ENCODE results near the gene BCL2A1.
"Not testable (repeated sequence)": the region's sequence is repeated elsewhere in the genome, so short reads cannot be mapped to it uniquely, and the experiment has no call there.

BCL2A1 gene

DNA sequence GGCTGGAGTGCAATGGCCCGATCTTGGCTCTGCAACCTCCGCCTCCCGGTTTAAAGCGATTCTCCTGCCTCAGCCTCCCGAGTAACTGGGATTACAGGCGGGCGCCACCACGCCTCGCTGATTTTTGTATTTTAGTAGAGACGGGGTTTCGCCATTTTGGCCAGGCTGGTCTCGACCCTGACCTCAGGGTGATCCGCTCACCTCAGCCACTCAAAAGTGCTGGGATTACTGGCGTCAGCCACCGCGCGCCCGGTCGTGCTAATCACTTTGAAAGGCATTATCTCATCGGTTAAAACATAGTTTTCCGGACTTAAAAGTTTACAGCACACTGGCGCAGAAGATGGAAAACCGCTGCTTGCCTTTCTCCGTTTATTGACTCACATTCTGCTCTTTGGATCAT is 46.6 kb downstream of the BCL2A1 start:
- H3K27ac ChIP-seq (ENCODE audit: low read depth, low read length), result no peak overlapping the region

DNA sequence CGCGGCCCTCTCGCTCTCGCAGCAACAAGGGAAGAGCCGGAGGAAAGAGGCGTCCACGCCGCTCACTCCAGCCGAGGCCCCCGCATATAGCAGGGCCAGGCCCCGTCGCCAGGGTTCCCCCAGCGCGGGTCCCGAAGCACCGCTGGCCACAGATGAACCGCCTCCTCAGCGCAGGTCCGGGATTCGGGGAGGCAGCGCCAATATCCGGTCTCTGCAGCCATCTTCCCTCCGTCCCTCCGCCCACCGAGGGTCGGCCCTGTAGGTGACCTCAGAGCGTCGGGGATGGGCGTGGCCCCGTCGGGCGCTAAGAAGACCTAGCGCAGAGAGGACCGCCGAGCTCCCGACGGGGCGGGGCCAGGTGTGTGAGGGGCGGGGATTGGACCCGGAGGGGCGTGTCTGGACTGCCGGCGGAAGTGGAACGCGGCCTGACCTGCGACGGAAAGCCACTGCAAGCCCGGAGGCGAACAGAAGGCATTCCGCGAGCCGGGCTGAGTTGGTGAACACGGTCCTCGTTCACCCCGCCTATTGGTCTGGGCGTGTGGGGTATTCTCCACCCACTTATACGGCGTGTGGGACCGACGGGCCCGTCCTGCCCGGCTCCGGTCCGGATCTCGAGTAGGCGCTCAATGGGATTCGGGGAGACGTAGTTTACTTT is 47.4 kb downstream of the BCL2A1 start:
- peaks cover 2% of the 10 kb centered on the region for H3K4me1 ChIP-seq (ENCODE audit: control insufficient read depth, insufficient read depth, low read length)
- H3K9ac ChIP-seq (ENCODE audit: low read length), result peak overlapping the region; percentile 77

More for the DNA sequence above, 46.6 kb downstream of the BCL2A1 start:
- Histone ChIP-seq H3K4me1 (ENCODE audit: control insufficient read depth, insufficient read depth, low read length) (peaks cover 2% of the 10 kb centered on the region), H3K36me3 (ENCODE audit: control insufficient read depth, insufficient read depth, low read length) (peaks cover 6% of the 10 kb centered on the region), H3K9ac (ENCODE audit: low read length) (no peak overlapping the region), H3K27me3 (ENCODE audit: control insufficient read depth, insufficient read depth, low read length) (no peaks in the 10 kb centered on the region), H3K4me3 (ENCODE audit: low read length) (peak overlapping the region; percentile 79)

DNA sequence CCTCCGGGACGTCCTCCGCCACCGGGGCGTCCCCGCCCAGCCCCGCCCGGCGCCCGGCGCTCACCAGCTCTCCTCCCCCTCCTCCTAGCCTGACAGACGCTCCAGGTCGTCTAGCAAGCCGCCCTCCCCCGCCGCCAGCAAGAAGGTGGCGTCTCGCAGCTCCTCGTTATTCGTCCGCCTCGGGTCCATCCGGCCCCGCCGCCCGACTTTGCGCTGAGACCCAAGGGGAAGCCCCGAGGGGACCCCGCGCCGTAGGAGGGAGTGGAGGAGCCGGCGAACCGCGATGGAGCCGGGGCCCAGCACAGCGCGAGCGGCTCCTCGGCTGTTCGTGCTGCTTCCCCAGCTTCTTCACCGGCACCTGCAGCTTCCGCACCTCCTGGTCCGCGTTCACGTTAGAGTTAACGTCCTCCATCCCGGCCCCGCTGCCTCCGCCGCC is 47.9 kb downstream of the BCL2A1 start:
- Histone ChIP-seq H3K27me3 (ENCODE audit: control insufficient read depth, insufficient read depth, low read length) (no peaks in the 10 kb centered on the region), H3K4me3 (ENCODE audit: low read length) (peak overlapping the region; percentile 79), H3K9ac (ENCODE audit: low read length) (peak overlapping the region; percentile 77), H3K36me3 (ENCODE audit: control insufficient read depth, insufficient read depth, low read length) (peaks cover 6% of the 10 kb centered on the region), H3K27ac (ENCODE audit: low read depth, low read length) (peak overlapping the region; percentile 92), H3K4me1 (ENCODE audit: control insufficient read depth, insufficient read depth, low read length) (peaks cover 2% of the 10 kb centered on the region)

More for the DNA sequence above, 47.4 kb downstream of the BCL2A1 start:
- Histone ChIP-seq H3K36me3 (ENCODE audit: control insufficient read depth, insufficient read depth, low read length) (peaks cover 6% of the 10 kb centered on the region), H3K27ac (ENCODE audit: low read depth, low read length) (peak overlapping the region; percentile 92), H3K4me3 (ENCODE audit: low read length) (peak overlapping the region; percentile 79), H3K27me3 (ENCODE audit: control insufficient read depth, insufficient read depth, low read length) (no peaks in the 10 kb centered on the region)

DNA sequence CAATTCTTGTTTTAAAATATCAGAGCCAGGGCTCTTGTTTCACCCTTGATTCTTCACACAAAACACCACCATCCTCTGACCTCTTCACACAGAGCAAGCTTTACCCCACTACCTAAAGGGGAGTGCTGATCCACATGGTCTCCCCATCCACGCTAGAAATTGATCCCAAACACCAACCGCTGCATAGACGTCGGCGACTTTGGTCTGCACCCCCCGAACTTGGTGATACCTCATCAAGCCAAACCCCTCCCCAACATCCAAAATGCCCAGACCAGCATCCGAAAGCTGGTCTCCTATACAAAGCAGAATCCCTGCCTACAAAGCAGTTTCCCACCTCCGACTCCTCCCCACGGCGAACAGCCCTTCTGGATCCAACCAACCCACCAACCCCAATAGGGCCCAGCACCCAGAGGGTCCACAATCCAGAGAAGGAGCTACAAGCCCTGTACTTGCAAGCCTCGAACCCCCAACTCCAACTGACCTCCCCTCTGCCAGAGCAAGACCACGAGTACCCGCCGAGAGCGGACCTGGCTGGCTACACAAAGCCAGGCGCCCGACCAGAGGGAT is 48.4 kb downstream of the BCL2A1 start:
- Histone ChIP-seq H3K27me3 (ENCODE audit: control insufficient read depth, insufficient read depth, low read length) (no peaks in the 10 kb centered on the region), H3K9ac (ENCODE audit: low read length) (peak overlapping the region; percentile 77), H3K27ac (ENCODE audit: low read depth, low read length) (peak overlapping the region; percentile 92), H3K36me3 (ENCODE audit: control insufficient read depth, insufficient read depth, low read length) (peaks cover 6% of the 10 kb centered on the region), H3K4me3 (ENCODE audit: low read length) (peak overlapping the region; percentile 79), H3K4me1 (ENCODE audit: control insufficient read depth, insufficient read depth, low read length) (peaks cover 2% of the 10 kb centered on the region)

DNA sequence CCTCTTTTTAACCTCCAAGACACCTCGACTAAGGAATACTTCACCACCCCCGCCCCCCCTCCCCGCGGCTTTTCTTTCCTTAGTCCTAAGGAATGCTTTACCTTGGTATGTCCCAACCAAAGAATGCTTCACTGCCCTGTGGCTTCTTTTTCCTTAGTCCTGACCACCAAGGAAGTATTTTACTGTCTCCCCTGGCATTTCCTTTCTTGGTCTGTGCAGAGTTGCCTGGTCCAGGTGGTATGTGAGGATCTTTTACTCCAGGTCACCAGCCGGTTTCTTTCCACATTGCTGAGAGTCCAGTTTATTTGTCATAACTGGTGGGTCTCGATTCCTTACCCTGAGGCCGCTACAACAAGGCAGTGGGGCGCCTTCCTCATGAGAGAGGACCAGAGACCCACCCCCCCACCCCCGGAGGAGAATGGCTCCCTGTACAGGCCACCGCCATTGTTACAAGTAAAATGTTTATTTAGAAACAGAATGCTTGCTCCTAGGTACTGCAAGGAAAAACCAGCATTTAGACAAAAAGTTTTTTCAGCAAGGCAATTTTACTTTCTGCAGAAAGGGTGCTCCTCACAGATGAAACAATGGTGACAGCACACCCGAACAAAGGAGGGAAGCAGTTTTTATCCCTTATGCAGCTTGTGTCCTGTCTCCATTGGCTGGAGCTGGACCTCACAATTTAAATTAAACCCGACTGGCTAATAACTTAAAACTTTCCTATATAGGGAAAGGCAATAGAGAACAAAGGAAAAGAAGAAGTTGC is 51.1 kb downstream of the BCL2A1 start:
- no peak overlapping the region for H3K9ac ChIP-seq (ENCODE audit: low read length)
- peaks cover 6% of the 10 kb centered on the region for H3K36me3 ChIP-seq (ENCODE audit: control insufficient read depth, insufficient read depth, low read length)
- peaks cover 2% of the 10 kb centered on the region for H3K4me1 ChIP-seq (ENCODE audit: control insufficient read depth, insufficient read depth, low read length)
- no peak overlapping the region for H3K27ac ChIP-seq (ENCODE audit: low read depth, low read length)
- H3K4me3 ChIP-seq (ENCODE audit: low read length), result no peak overlapping the region
- no peaks in the 10 kb centered on the region for H3K27me3 ChIP-seq (ENCODE audit: control insufficient read depth, insufficient read depth, low read length)

DNA sequence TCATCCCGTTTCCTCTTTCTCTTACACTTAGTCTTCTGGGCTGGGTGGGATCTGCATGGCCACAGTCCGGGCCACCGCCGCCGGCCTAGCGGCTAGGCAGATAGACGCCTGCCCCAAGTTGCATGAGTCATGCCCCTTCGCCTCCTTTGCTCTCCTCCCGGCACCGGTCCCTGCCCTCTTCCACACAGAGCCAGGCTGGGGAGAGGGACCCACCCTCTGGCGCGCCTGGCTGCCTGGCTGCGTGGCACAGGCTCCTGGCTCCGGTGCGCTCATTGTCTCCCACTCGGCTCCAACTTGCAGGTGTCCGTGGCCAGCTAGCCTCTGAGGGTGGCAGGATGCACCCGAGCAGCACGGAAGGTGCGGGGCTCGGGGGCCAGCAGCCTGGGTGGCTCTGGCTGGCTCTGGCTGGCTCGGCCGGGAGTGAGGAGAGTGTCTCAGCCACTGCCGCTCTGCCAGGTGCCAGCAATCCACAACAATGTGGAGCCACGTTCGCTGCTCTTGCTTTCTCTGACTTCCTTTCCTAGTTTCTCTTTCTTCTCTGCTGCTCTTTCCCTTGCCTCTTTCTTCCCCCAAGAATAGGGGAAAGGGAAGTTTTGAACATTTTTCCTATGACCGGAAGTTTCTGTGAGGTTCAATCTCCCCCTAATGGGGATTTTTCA is 51.8 kb downstream of the BCL2A1 start:
- Histone ChIP-seq H3K4me3 (ENCODE audit: low read length) (no peak overlapping the region), H3K27ac (ENCODE audit: low read depth, low read length) (no peak overlapping the region), H3K4me1 (ENCODE audit: control insufficient read depth, insufficient read depth, low read length) (peaks cover 2% of the 10 kb centered on the region), H3K36me3 (ENCODE audit: control insufficient read depth, insufficient read depth, low read length) (peaks cover 6% of the 10 kb centered on the region), H3K27me3 (ENCODE audit: control insufficient read depth, insufficient read depth, low read length) (no peaks in the 10 kb centered on the region), H3K9ac (ENCODE audit: low read length) (no peak overlapping the region)

DNA sequence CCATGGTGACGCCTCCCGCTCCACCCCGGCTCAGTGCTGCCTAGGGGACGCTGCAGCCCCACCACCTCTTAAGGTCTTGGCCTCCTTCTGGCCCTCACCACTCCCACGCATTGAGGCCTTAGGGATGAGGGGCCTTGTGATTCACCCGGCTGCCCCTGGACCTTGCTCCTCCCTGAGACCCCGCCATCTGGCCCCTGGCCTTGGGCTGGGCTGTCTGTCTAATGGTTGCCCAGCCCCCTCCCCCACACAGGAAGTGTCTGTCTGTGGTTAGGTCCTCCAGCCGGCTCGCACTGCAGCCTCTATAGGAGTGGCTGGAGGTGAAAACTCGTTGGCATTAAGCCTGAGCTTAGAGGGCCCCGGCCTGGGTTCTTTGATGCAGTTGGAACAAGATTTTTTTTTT is 52.7 kb downstream of the BCL2A1 start:
- peaks cover 6% of the 10 kb centered on the region for H3K36me3 ChIP-seq (ENCODE audit: control insufficient read depth, insufficient read depth, low read length)
- no peak overlapping the region for H3K27ac ChIP-seq (ENCODE audit: low read depth, low read length)
- H3K4me3 ChIP-seq (ENCODE audit: low read length), result no peak overlapping the region
- no peak overlapping the region for H3K9ac ChIP-seq (ENCODE audit: low read length)
- no peaks in the 10 kb centered on the region for H3K27me3 ChIP-seq (ENCODE audit: control insufficient read depth, insufficient read depth, low read length)
- H3K4me1 ChIP-seq (ENCODE audit: control insufficient read depth, insufficient read depth, low read length), result peaks cover 2% of the 10 kb centered on the region

DNA sequence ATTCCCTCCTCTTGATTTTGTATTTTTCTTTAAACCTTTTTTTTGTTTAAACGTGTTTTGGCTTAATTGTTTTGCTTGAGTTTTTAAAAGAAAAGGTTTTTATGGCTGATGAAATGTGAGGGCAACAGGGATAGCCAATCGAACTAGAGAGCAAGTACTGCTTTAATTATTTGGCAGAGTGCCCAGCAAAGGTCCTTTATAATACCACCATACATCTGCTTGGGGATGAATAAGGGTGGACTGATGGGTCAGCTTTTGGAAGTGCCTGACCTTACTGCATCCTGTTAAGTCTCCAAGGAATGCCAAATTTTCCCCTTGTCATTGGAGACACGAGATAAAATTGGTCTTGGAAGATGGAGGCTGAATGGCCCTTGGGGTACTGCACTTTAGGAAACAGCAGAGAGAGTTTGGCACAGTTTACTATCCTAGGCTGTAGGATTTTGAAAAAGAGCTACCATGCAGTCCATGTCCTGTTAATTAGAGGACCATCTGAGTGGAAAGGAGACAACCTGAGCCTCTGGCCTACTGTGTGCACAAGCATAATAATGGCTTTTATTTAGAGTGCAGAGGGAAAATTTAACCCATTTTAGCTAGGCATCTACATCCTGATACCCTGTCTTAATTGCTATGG is 54.4 kb downstream of the BCL2A1 start:
- Histone ChIP-seq H3K36me3 (ENCODE audit: control insufficient read depth, insufficient read depth, low read length) (peaks cover 4% of the 10 kb centered on the region), H3K27me3 (ENCODE audit: control insufficient read depth, insufficient read depth, low read length) (no peaks in the 10 kb centered on the region), H3K4me3 (ENCODE audit: low read length) (no peak overlapping the region), H3K4me1 (ENCODE audit: control insufficient read depth, insufficient read depth, low read length) (no peaks in the 10 kb centered on the region), H3K9ac (ENCODE audit: low read length) (no peak overlapping the region), H3K27ac (ENCODE audit: low read depth, low read length) (no peak overlapping the region)

DNA sequence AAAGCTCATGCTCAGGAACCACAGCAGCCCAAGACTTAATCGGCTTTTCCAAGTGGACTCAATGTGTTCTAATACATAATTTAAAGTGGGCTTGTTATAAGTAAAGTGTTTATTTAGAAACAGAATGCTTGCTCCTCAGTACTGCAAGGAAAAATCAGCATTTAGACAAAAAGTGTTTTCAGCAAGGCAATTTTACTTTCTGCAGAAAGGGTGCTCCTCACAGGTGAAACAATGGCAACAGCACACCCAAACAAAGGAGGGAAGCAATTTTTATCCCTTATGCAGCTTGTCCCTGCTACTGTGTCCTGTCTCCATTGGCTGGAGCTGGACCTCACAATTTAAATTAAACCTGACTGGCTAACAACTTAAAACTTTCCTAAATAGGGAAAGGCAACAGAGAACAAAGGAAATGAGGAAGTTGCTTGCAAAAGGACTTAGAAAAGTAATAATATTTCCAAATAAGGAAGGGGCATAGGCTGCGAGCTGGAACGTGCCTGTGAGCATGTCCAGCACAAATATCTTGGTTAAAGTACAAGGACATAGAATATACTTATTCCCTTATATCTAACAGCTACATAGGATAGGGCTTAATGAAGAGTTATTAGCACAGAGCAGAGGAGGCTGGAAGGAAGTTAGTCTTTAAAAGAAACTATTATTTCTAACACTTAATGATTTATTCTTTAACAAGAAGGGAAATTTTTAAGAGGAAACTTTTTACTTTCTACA is 55.1 kb downstream of the BCL2A1 start:
- H3K4me3 ChIP-seq (ENCODE audit: low read length); H3K36me3 ChIP-seq (ENCODE audit: control insufficient read depth, insufficient read depth, low read length); H3K27ac ChIP-seq (ENCODE audit: low read depth, low read length); H3K9ac ChIP-seq (ENCODE audit: low read length); H3K27me3 ChIP-seq (ENCODE audit: control insufficient read depth, insufficient read depth, low read length); H3K4me1 ChIP-seq (ENCODE audit: control insufficient read depth, insufficient read depth, low read length): not testable (repeated sequence)

DNA sequence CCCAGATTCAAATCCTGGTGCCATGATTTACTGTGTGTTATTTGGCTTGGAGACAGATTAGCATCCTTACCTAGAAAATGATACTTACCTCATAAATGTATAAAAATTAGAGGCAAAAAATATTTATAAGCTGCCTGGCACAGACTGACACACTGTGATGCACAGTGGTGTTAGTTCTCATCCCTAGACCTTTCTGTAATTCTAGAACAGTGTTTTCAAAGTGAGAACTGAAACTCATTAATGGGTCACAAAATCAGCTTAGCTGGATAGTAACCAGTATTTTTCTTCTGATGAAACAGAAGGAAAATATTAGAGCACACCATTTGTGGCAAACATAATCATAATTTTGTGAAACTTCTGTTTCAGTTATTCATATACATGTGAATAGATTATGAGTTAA is 56.3 kb downstream of the BCL2A1 start:
- no peaks in the 10 kb centered on the region for H3K27me3 ChIP-seq (ENCODE audit: control insufficient read depth, insufficient read depth, low read length)
- peaks cover under 1% of the 10 kb centered on the region for H3K36me3 ChIP-seq (ENCODE audit: control insufficient read depth, insufficient read depth, low read length)
- H3K9ac ChIP-seq (ENCODE audit: low read length), result no peak overlapping the region
- H3K4me3 ChIP-seq (ENCODE audit: low read length), result no peak overlapping the region
- no peaks in the 10 kb centered on the region for H3K4me1 ChIP-seq (ENCODE audit: control insufficient read depth, insufficient read depth, low read length)
- H3K27ac ChIP-seq (ENCODE audit: low read depth, low read length), result no peak overlapping the region
